HS-5 (cell line): ENCODE data around the gene CDX4.
"Not testable (repeated sequence)": the region's sequence is repeated elsewhere in the genome, so short reads cannot be mapped to it uniquely, and the experiment has no call there.

ENCODE experiments used
- DNase-seq: peaks from one replicate; pipeline ENCODE4 v3.0.0-alpha.2; 2012; ENCODE audit warnings: low read depth

Gene CDX4, protein sequence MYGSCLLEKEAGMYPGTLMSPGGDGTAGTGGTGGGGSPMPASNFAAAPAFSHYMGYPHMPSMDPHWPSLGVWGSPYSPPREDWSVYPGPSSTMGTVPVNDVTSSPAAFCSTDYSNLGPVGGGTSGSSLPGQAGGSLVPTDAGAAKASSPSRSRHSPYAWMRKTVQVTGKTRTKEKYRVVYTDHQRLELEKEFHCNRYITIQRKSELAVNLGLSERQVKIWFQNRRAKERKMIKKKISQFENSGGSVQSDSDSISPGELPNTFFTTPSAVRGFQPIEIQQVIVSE

DNA sequence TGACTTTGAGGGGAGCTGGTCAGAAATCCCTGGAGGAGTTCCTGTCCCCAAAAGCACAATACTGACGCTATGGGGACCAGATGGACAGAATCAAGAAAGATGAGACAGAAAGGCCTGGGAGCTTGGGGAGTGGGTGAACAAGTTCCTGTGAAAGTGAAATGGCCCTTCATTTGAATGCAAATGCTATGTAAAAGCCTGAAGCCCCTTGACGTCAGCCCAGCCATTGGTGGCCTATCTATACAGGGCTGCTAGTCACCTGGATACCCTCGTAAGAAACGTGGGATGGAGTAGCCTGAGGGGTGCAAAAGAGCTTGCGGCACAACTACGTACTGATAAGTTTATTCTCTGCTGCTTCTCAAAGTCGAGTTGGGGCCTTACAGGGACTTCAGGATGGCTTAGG lies at the start of gene CDX4:
CDX4 (plus strand) TSS at position 223 of the 400 bp plus-strand sequence. CDS start 201 bp downstream, outside the sequence.
- no peak for DNase-seq

DNA sequence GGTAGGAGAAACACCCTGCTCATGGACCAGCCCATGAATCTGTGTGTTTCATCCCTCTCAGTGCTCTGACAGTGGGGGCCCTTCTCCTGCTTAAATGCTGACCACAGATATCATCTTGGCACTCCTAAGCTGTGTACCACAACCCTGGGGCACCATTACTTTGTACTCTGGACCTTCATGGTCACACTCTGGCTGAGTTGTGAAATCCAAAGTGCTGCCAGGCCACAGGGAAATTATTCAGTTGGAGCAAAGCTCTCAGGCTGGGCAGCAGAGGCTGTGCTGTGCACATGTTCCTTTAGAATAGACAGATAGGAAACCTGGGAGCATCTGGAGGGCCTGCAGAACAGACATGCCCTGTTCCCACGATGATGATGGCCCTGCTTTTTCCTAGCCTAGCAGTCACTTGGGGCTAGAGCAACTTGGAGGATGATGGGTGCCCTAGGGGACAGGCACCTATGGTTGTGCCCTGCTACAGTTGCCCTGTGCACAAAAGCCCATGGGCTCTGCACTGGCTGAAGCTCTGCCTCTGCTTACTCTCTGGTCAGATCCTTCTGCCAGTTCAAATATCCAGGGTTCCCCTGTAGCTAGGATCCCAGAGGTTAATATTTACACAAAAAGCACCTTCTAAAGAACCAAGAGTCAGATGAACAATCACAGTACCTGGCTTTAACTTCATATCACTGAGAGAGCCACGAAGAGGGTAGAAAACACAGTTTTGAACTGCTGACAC lies 48.5 kb upstream of the CDX4 start:
- DNase-seq: no peak

DNA sequence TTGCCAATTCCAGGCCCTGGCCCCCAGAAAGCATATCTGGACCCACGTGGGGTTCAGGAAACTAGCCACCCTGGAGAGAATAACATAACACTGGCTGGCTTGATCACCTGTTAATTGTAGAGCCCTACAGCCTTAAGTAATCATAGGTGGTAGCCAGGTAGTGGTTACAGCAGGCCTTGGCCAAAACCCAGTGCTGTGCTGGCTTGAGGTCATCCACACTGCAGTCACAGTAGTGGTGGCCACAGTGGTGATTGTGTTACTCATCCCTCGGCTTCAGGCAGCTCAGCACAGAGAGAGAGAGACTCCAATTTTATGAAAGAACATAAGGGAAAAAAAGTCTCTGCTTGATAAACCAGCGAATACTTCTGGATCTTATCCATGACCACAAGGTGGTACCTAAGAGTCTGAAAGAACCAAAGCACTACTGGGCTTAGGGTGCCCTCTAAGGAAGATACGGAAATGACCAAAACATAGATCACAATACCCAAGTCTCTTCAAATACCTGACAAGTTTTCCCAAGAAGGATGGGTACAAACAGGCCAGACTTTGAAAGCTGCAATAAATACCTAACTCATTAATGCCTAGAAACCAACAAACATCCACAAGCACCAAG lies 46.6 kb upstream of the CDX4 start:
- no peak for DNase-seq

DNA sequence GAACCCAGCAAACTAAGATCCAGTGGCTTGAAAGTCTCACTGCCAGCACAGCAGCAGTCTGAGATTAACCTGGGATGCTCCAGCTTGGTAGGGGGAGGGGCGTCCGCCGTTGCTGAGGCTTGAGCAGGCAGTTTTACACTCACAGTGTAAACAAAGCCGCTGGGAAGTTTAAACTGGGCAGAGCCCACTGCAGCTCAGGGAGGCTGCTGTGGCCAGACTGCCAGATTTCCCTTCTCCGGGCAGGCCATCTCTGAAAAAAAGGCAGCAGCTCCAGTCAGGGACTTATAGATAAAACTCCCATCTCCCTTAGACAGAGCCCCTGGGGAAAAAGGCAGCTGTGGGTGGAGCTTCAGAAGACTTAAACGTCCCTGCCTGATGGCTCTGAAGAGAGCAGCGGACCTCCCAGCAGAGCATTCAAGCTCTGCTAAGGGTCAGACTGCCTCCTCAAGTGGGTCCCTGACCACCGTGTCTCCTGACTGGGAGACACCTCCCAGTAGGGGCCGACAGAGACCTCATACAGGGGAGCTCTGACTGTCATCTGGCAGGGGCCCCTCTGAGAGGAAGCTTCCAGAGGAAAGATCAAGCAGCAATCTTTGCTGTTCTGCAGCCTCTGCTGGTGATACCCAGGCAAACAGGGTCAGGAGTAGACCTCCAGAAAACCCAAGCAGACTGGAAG lies 45.1 kb upstream of the CDX4 start:
- no peak for DNase-seq

DNA sequence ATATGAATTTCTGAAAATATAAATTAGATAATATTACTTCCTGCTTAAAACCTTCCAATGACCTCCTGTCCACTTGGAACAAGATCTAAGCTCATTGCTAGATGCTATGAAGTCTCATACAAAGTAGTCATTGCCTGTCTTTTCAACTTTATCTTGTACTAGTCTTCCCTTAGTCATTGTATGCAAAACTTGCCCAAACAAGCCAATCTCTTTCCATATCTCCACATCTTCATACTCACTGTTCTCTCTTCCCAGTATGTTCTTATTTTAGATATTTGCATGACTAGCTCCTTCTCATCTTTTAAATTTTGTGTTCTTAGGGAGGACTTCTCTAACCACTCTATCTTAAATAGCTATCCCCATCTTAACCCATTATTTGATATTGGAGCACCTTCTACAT lies 33.9 kb upstream of the CDX4 start:
- no peak for DNase-seq

DNA sequence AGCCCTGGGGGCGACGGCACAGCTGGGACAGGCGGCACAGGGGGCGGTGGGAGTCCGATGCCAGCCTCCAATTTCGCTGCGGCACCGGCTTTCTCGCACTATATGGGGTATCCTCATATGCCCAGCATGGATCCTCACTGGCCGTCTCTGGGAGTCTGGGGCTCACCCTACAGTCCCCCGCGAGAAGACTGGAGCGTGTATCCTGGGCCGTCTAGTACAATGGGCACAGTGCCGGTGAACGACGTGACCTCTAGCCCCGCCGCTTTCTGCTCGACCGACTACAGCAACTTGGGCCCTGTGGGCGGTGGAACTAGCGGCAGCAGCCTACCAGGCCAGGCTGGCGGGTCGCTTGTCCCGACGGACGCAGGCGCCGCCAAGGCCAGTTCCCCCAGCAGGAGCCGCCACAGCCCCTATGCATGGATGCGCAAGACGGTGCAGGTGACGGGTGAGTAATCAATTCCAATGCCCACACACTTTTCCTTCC lies 500 bp downstream of the CDX4 start:
- no peak for DNase-seq

DNA sequence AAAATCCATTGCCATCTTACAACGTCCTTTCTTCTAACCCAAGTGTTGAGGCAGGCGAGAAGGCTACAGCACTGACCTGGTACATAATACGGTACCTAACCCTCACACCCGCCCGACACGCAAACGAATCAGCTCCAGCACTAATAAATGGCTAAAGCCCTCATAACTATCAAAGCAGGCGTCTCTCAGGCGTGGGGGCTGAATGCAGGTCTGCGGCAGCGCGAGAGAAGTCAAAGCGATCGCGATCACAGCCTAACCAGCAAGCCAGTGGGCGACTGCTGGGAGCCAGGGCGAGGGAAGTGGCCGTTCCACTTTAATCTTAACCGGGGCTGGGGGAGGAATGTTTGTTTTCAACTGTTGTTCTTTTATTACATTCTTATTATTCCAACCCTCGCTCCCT lies 1.5 kb downstream of the CDX4 start:
- DNase-seq: no peak

DNA sequence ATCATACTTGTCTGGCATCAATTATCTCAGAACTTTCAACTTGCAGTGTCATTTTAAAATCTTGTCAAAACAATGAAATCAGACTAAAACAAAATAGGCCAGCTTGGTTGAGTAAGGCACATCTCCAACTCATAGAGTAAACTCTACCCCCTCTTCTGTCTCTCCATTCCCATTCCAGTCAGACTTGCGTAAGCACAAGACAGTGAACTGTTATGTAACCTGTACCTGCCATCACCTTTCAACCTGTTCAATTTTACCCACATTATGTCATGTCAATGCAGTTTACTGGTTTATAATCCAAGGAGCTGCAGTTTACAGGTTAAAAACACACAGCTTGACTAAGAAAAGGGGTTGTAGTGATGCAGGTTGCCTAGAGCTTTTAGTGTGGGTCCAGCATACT lies 8.3 kb downstream of the CDX4 start:
- DNase-seq: no peak

DNA sequence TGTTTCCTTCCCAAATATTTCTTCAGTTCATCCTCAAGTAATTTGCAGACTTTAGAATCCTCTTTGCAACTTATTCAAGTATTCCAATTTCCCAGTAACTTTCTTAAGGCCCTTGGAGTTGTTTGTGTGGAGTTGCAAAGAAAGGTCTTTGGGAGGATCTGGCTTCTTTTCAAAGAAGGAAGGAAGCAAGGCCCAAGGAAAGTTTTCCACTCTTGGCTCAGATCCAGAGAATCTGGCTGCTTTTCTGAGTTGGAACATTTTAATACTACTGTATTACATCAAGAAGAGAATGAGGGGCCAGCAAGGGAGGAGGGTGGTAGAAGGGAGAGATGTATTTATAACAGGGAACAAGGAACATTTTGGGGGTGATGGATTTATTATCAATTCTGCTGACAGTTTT lies 10.5 kb downstream of the CDX4 start:
- no peak for DNase-seq

DNA sequence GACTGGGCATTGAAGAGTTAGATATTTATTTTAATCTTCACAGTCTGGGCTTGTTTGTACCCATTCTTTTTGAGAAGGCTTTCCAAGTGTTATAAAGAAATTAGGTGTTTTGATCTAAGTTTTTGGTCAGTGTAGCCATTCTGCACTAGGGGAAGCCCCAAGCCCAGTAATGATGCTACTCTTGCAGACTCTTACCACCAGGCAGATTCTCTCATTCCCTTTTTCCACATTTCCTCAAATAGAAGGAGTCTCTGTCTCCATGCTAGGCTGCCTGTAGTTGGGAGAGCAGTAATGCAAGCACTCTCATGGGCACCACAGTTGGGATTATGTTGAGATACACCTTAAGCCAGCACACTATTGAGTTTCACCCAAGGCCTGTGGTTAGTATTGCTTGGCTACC lies 21.5 kb downstream of the CDX4 start:
- DNase-seq: no peak

DNA sequence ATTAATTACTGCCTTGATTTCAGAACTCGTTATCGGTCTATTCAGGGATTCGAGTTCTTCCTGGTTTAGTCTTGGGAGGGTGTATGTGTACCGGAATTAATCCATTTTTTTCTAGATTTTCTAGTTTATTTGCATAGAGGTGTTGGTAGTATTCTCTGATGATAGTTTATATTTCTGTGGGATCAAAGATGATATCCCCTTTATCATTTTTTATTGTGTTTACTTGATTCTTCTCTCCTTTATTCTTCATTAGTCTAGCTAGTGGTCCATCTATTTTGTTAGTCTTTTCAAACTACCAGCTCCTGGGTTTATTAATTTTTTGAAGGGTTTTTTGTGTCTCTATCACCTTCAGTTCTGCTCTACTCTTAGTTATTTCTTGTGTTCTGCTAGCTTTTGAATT lies 32.1 kb downstream of the CDX4 start:
- no peak for DNase-seq

DNA sequence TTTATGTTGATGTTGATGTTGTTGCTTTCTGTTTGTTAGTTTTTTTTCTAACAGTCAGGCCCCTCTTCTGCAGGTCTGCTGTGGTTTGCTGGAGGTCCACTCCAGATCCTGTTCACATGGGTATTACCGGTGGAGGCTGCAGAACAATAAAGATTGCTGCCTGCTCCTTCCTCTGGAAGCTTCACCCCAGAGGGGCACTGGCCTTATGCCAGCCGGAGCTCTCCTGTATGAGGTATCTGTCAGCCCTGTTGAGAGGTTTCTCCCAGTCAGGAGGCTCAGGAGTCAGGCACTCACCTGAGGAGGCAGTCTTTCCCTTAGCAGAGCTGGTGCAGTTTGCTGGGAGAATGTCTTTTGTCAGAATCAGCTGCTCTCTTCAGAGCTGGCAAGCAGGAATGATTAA lies 34.7 kb downstream of the CDX4 start:
- no peak for DNase-seq

DNA sequence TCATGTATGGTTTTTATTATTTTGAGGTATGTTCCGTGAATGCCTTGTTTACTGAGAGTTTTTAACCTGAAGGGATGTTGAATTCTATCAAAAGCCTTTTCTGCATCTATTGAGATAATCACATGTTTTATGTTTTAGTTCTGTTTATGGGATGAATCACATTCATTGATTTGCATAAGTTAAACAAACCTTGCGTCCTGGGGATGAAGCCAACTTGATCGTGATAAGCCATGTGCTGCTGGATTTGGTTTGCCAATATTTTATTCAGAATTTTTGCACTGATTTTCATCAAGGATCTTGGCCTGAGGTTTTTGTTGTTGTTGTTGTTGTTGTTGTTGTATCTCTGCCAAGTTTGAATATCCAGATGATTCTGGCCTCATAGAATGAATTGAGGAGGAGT lies 43.8 kb downstream of the CDX4 start:
- no peak for DNase-seq

DNA sequence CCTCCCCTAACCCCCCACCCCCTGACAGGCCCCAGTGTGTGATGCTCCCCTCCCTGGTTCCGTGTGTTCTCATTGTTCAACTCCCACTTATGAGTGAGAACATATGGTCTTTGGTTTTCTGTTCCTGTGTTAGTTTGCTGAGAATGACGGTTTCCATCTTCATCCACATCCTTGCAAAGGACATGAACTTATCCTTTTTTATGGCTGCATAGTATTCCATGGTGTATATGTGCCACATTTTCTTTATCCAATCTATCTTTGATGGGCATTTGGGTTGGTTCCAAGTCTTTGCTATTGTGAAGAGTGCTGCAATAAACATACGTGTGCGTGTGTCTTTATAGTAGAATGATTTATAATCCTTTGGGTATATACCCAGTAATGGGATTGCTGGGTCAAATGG lies 45.3 kb downstream of the CDX4 start:
- not testable (repeated sequence) for DNase-seq
